GM12878 (cell line): ENCODE measurements around the gene ZNF282. TPM values are rescaled to one million over a fixed set of nuclear protein-coding genes. Genes with fewer than 3 reads are reported as not detected.

Source experiments
- ASH2L ChIP-seq: fragments of 300-600, 200-600 bp; sonication (generic); IDR thresholded peaks from 2 replicates; pipeline ENCODE4 v1.6.1; 2017; ENCODE audit warnings: low read depth, mild to moderate bottlenecking, borderline replicate concordance
- CEBPZ ChIP-seq: fragments of 150-350 bp; IDR thresholded peaks from 2 replicates; pipeline ENCODE4 v1.6.1; 2016; ENCODE audit warnings: low read depth, low read length
- E2F4 ChIP-seq: IDR thresholded peaks from 2 replicates; pipeline ENCODE4 v1.6.1; 2012; ENCODE audit warnings: low read depth, low read length, improper control_type of control experiment
- EGR1 ChIP-seq, 2 experiments: IDR thresholded peaks; 1 replicate in 1 of 2; 2 replicates in 1 of 2; pipeline ENCODE4 v1.6.1; 2011 to 2012; ENCODE audit warnings: low read depth in 2 of 2, low read length in 2 of 2, borderline replicate concordance in 1 of 2, mild to moderate bottlenecking in 1 of 2, moderate library complexity in 1 of 2
- FOXM1 ChIP-seq: IDR thresholded peaks from 2 replicates; pipeline ENCODE4 v1.6.1; 2012; ENCODE audit warnings: low read depth, mild to moderate bottlenecking, inconsistent platforms, low read length, moderate library complexity
- IRF4 ChIP-seq: IDR thresholded peaks from 2 replicates; pipeline ENCODE4 v1.6.1; 2011; ENCODE audit warnings: low read depth, low read length
- IRF5 ChIP-seq: fragments of 450-650 bp; IDR thresholded peaks from 2 replicates; pipeline ENCODE4 v1.6.1; 2017; ENCODE audit warnings: borderline replicate concordance
- KAT2A ChIP-seq: conservative IDR thresholded peaks from 2 replicates; pipeline ENCODE4 v1.6.1; 2011; ENCODE audit warnings: low read depth, low read length; ENCODE audit not compliant: control insufficient read depth
- NR2C1 ChIP-seq: fragments of 450-650 bp; IDR thresholded peaks from 2 replicates; pipeline ENCODE4 v1.6.1; 2017; ENCODE audit warnings: antibody characterized with exemption, mild to moderate bottlenecking, moderate library complexity
- PAX8 ChIP-seq: fragments of 450-650 bp; IDR thresholded peaks from 2 replicates; pipeline ENCODE4 v1.6.1; 2017; ENCODE audit warnings: mild to moderate bottlenecking, moderate library complexity
- RBBP5 ChIP-seq: fragments of 200-600 bp; sonication (generic); conservative IDR thresholded peaks from 2 replicates; pipeline ENCODE4 v1.6.1; 2016
- SKIL ChIP-seq: fragments of 450-650 bp; IDR thresholded peaks from 2 replicates; pipeline ENCODE4 v1.6.1; 2017; ENCODE audit warnings: mild to moderate bottlenecking, low read depth, inconsistent platforms; ENCODE audit not compliant: poor library complexity, severe bottlenecking
- SMAD5 ChIP-seq: IDR thresholded peaks from 2 replicates; pipeline ENCODE4 v1.6.1; 2016; ENCODE audit warnings: antibody characterized with exemption, low read depth
- SMARCA5 ChIP-seq: fragments of 450-650 bp; IDR thresholded peaks from 2 replicates; pipeline ENCODE4 v1.6.1; 2017; ENCODE audit warnings: mild to moderate bottlenecking
- SUZ12 ChIP-seq: fragments of 200-600 bp; sonication (generic); IDR thresholded peaks from one replicate; pipeline ENCODE4 v1.6.1; 2018; ENCODE audit warnings: antibody characterized with exemption, mild to moderate bottlenecking; ENCODE audit not compliant: unreplicated experiment
- TCF7 ChIP-seq: IDR thresholded peaks from 2 replicates; pipeline ENCODE4 v1.6.1; 2014; ENCODE audit warnings: antibody characterized with exemption, borderline replicate concordance
- polyA plus RNA-seq, 11 experiments: library from polyadenylated mRNA; depleted of rRNA in 4 of 11; unstranded in 6 of 11; stranded (reverse) in 5 of 11; fragments of >200 nt; fragmentation: Nextera tagmentation in 4 of 11; fragmentation: Illumina TruSeq in 1 of 11; extraction: Ambion mirVana in 4 of 11; extraction: Trizol in 1 of 11; gene quantifications; 1 replicate in 1 of 11; 2 replicates in 10 of 11; pipeline versions ENCODE4 v1.2.1 to v1.2.3, GENCODE V29; 2011 to 2016; ENCODE audit warnings: inconsistent platforms in 2 of 11, missing spikeins in 2 of 11, low read depth in 1 of 11
- total RNA-seq, 4 experiments: library from RNA; depleted of rRNA in 3 of 4; stranded (reverse); fragments of >200 nt in 3 of 4; fragmentation: Illumina TruSeq in 1 of 4; extraction: Trizol in 1 of 4; gene quantifications; 2 replicates each; pipeline versions ENCODE4 v1.2.1 to v1.2.3, GENCODE V29; 2013 to 2021
- TF ChIP-seq, protein P1 (sequence below): fragments of 450-650 bp; IDR thresholded peaks from 2 replicates; pipeline ENCODE4 v1.6.1; 2016; ENCODE audit warnings: mild to moderate bottlenecking
- TF ChIP-seq, protein P2 (sequence below): fragments of 450-650 bp; IDR thresholded peaks from 2 replicates; pipeline ENCODE4 v1.6.1; 2014; ENCODE audit warnings: mild to moderate bottlenecking
- TF ChIP-seq, protein P3 (sequence below): IDR thresholded peaks from 2 replicates; pipeline ENCODE4 v1.6.1; 2011; ENCODE audit warnings: low read depth, mild to moderate bottlenecking, low read length, moderate library complexity, borderline replicate concordance; ENCODE audit errors: extremely low read depth

ZNF282 gene
- total and polyA plus RNA-seq, 10 of the 15 experiments (the other 5 are each of a cell fraction or from before 2014, with no cell fraction given): 0.35 to 28.4 (median 8.1) TPM

DNA sequence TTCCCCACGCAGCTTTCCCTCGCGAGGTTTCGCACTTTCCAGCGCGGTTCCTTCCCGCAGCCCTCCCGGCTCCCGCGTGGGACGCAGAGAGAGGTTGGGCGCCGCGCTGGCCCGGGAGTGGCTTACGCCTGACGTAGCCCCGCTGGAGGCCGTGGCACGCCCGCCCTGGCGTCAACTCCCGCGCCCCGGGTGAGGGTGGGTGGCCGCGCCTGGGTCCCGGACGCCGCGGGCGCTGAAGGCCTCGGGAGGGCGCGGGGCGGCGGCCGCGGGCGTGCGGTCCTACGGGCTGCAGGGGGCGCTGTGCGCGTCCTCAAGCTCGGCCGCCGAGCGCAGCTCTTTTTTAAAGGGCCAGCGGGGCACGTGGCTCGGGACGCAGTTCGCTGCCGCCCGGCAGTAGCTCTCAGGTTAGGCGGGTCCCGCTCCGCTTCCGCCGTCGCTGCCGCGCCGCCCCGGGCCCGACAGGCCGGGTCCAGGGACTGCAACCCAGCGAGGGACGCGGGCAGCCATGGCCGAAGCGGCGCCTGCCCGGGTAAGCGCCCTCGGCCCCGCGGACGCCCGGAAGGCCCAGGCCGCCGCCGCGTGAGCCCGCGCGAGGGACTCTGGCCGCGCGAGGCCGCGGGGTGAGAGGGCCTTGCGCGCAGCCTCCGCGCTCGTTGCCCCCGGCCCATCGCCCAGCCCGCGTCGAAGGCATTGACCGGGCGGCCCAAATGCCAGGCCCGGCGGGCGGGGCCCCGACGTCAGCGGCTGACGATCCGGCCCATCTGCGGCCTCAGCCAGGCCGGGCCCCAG, 66.7 kb downstream of the ZNF282 start, which contains the start of gene ZNF783 (continued):
- TF ChIP-seq, protein P1, sequence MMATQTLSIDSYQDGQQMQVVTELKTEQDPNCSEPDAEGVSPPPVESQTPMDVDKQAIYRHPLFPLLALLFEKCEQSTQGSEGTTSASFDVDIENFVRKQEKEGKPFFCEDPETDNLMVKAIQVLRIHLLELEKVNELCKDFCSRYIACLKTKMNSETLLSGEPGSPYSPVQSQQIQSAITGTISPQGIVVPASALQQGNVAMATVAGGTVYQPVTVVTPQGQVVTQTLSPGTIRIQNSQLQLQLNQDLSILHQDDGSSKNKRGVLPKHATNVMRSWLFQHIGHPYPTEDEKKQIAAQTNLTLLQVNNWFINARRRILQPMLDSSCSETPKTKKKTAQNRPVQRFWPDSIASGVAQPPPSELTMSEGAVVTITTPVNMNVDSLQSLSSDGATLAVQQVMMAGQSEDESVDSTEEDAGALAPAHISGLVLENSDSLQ: no peak
- peak; percentile 95 for TF ChIP-seq SMARCA5
- TF ChIP-seq IRF4: no peak
- no peak for TF ChIP-seq KAT2A
- TF ChIP-seq SUZ12: no peak
- peak; percentile 14; the same call in 1 of the 2 replicates for TF ChIP-seq NR2C1
- TF ChIP-seq EGR1 (IDR thresholded peaks at IDR 0.05; ENCODE audit: borderline replicate concordance in 1 of 2, low read depth in 2 of 2, low read length in 2 of 2): no peak
- TF ChIP-seq ASH2L: no peak
- TF ChIP-seq SMAD5: no peak
- no peak for TF ChIP-seq FOXM1
- no peak for TF ChIP-seq SKIL
- TF ChIP-seq, protein P2, sequence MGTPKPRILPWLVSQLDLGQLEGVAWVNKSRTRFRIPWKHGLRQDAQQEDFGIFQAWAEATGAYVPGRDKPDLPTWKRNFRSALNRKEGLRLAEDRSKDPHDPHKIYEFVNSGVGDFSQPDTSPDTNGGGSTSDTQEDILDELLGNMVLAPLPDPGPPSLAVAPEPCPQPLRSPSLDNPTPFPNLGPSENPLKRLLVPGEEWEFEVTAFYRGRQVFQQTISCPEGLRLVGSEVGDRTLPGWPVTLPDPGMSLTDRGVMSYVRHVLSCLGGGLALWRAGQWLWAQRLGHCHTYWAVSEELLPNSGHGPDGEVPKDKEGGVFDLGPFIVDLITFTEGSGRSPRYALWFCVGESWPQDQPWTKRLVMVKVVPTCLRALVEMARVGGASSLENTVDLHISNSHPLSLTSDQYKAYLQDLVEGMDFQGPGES: no peak
- TF ChIP-seq, protein P3, sequence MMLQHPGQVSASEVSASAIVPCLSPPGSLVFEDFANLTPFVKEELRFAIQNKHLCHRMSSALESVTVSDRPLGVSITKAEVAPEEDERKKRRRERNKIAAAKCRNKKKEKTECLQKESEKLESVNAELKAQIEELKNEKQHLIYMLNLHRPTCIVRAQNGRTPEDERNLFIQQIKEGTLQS: peak; percentile 13; the same call in 1 of the 2 replicates
- TF ChIP-seq E2F4: no peak
- no peak for TF ChIP-seq RBBP5
- peak; percentile 39; the same call in 1 of the 2 replicates for TF ChIP-seq IRF5
- TF ChIP-seq CEBPZ: no peak
- TF ChIP-seq TCF7: no peak
- TF ChIP-seq PAX8: no peak
